Measurements from ENCODE around the gene TMEM184B.

The TMEM184B gene

GRCh38 chr22:38289583-38290082, 16.8 kb upstream of the TMEM184B start:
- peaks cover 11% of the 10 kb centered on the region for H3K4me1 ChIP-seq (ENCODE audit: control insufficient read depth, insufficient read depth, low read length)
- H3K27me3 ChIP-seq (ENCODE audit: control insufficient read depth, insufficient read depth, low read length): no peaks in the 10 kb centered on the region
- H3K36me3 ChIP-seq (ENCODE audit: control insufficient read depth, insufficient read depth, low read length): peaks cover 9% of the 10 kb centered on the region
- H3K4me3 ChIP-seq (ENCODE audit: low read length): no peak overlapping the region
- H3K9me3 ChIP-seq (ENCODE audit: control insufficient read depth, low read length): no peaks in the 10 kb centered on the region
- H3K9ac ChIP-seq (ENCODE audit: low read length): no peak overlapping the region

GRCh38 chr22:38286915-38287669, 14.3 kb upstream of the TMEM184B start:
- Histone ChIP-seq H3K36me3 (ENCODE audit: control insufficient read depth, insufficient read depth, low read length) (no peaks in the 10 kb centered on the region), H3K27me3 (ENCODE audit: control insufficient read depth, insufficient read depth, low read length) (no peaks in the 10 kb centered on the region), H3K9me3 (ENCODE audit: control insufficient read depth, low read length) (no peaks in the 10 kb centered on the region), H3K9ac (ENCODE audit: low read length) (no peak overlapping the region), H3K4me3 (ENCODE audit: low read length) (no peak overlapping the region), H3K4me1 (ENCODE audit: control insufficient read depth, insufficient read depth, low read length) (peaks cover 35% of the 10 kb centered on the region)

- no peaks in the 10 kb centered on the region for H3K27me3 ChIP-seq (ENCODE audit: control insufficient read depth, insufficient read depth, low read length)
- H3K4me1 ChIP-seq (ENCODE audit: control insufficient read depth, insufficient read depth, low read length): peaks cover 31% of the 10 kb centered on the region
- H3K4me3 ChIP-seq (ENCODE audit: low read length): no peak overlapping the region
- H3K9ac ChIP-seq (ENCODE audit: low read length): no peak overlapping the region
- H3K9me3 ChIP-seq (ENCODE audit: control insufficient read depth, low read length): no peaks in the 10 kb centered on the region
- no peaks in the 10 kb centered on the region for H3K36me3 ChIP-seq (ENCODE audit: control insufficient read depth, insufficient read depth, low read length)
These were observed 12.2 kb upstream of the TMEM184B start for GRCh38 chr22:38285018-38285417.

- Histone ChIP-seq H3K4me3 (ENCODE audit: low read length) (no peak overlapping the region), H3K4me1 (ENCODE audit: control insufficient read depth, insufficient read depth, low read length) (peaks cover 29% of the 10 kb centered on the region), H3K9me3 (ENCODE audit: control insufficient read depth, low read length) (no peaks in the 10 kb centered on the region), H3K36me3 (ENCODE audit: control insufficient read depth, insufficient read depth, low read length) (no peaks in the 10 kb centered on the region), H3K27me3 (ENCODE audit: control insufficient read depth, insufficient read depth, low read length) (no peaks in the 10 kb centered on the region), H3K9ac (ENCODE audit: low read length) (no peak overlapping the region)
These were observed 11.2 kb upstream of the TMEM184B start for GRCh38 chr22:38284042-38284402.

GRCh38 chr22:38282397-38282796, 9.6 kb upstream of the TMEM184B start:
- no peaks in the 10 kb centered on the region for H3K9me3 ChIP-seq (ENCODE audit: control insufficient read depth, low read length)
- no peak overlapping the region for H3K4me3 ChIP-seq (ENCODE audit: low read length)
- no peaks in the 10 kb centered on the region for H3K27me3 ChIP-seq (ENCODE audit: control insufficient read depth, insufficient read depth, low read length)
- no peak overlapping the region for H3K9ac ChIP-seq (ENCODE audit: low read length)
- peaks cover 29% of the 10 kb centered on the region for H3K4me1 ChIP-seq (ENCODE audit: control insufficient read depth, insufficient read depth, low read length)
- no peaks in the 10 kb centered on the region for H3K36me3 ChIP-seq (ENCODE audit: control insufficient read depth, insufficient read depth, low read length)

GRCh38 chr22:38276166-38276565, 3.4 kb upstream of the TMEM184B start:
- Histone ChIP-seq H3K27me3 (ENCODE audit: control insufficient read depth, insufficient read depth, low read length) (no peaks in the 10 kb centered on the region), H3K9ac (ENCODE audit: low read length) (no peak overlapping the region), H3K9me3 (ENCODE audit: control insufficient read depth, low read length) (no peaks in the 10 kb centered on the region), H3K4me3 (ENCODE audit: low read length) (no peak overlapping the region), H3K36me3 (ENCODE audit: control insufficient read depth, insufficient read depth, low read length) (no peaks in the 10 kb centered on the region), H3K4me1 (ENCODE audit: control insufficient read depth, insufficient read depth, low read length) (peaks cover 16% of the 10 kb centered on the region)

GRCh38 chr22:38273135-38273826, 471 bp upstream of the TMEM184B start:
- H3K27me3 ChIP-seq (ENCODE audit: control insufficient read depth, insufficient read depth, low read length): no peaks in the 10 kb centered on the region
- H3K4me3 ChIP-seq (ENCODE audit: low read length): peak overlapping the region; percentile 17
- no peaks in the 10 kb centered on the region for H3K9me3 ChIP-seq (ENCODE audit: control insufficient read depth, low read length)
- no peaks in the 10 kb centered on the region for H3K36me3 ChIP-seq (ENCODE audit: control insufficient read depth, insufficient read depth, low read length)
- peak overlapping the region; percentile 90 for H3K9ac ChIP-seq (ENCODE audit: low read length)
- H3K4me1 ChIP-seq (ENCODE audit: control insufficient read depth, insufficient read depth, low read length): peaks cover 28% of the 10 kb centered on the region

- Histone ChIP-seq H3K4me1 (ENCODE audit: control insufficient read depth, insufficient read depth, low read length) (peaks cover 30% of the 10 kb centered on the region), H3K4me3 (ENCODE audit: low read length) (peak overlapping the region; percentile 56), H3K27me3 (ENCODE audit: control insufficient read depth, insufficient read depth, low read length) (no peaks in the 10 kb centered on the region), H3K9me3 (ENCODE audit: control insufficient read depth, low read length) (no peaks in the 10 kb centered on the region), H3K9ac (ENCODE audit: low read length) (peak overlapping the region; percentile 90), H3K36me3 (ENCODE audit: control insufficient read depth, insufficient read depth, low read length) (no peaks in the 10 kb centered on the region)
These were observed 860 bp downstream of the TMEM184B start for GRCh38 chr22:38271927-38272372.

- H3K4me1 ChIP-seq (ENCODE audit: control insufficient read depth, insufficient read depth, low read length): peaks cover 39% of the 10 kb centered on the region
- no peak overlapping the region for H3K4me3 ChIP-seq (ENCODE audit: low read length)
- no peaks in the 10 kb centered on the region for H3K9me3 ChIP-seq (ENCODE audit: control insufficient read depth, low read length)
- no peak overlapping the region for H3K9ac ChIP-seq (ENCODE audit: low read length)
- H3K27me3 ChIP-seq (ENCODE audit: control insufficient read depth, insufficient read depth, low read length): no peaks in the 10 kb centered on the region
- H3K36me3 ChIP-seq (ENCODE audit: control insufficient read depth, insufficient read depth, low read length): no peaks in the 10 kb centered on the region
These were observed 1.7 kb downstream of the TMEM184B start for GRCh38 chr22:38271101-38271500.

- Histone ChIP-seq H3K36me3 (ENCODE audit: control insufficient read depth, insufficient read depth, low read length) (no peaks in the 10 kb centered on the region), H3K27me3 (ENCODE audit: control insufficient read depth, insufficient read depth, low read length) (no peaks in the 10 kb centered on the region), H3K4me3 (ENCODE audit: low read length) (no peak overlapping the region), H3K4me1 (ENCODE audit: control insufficient read depth, insufficient read depth, low read length) (peaks cover 45% of the 10 kb centered on the region), H3K9ac (ENCODE audit: low read length) (no peak overlapping the region), H3K9me3 (ENCODE audit: control insufficient read depth, low read length) (no peaks in the 10 kb centered on the region)
These were observed 2.5 kb downstream of the TMEM184B start for GRCh38 chr22:38270091-38270992.

- Histone ChIP-seq H3K4me3 (ENCODE audit: low read length) (no peak overlapping the region), H3K27me3 (ENCODE audit: control insufficient read depth, insufficient read depth, low read length) (no peaks in the 10 kb centered on the region), H3K9ac (ENCODE audit: low read length) (no peak overlapping the region), H3K9me3 (ENCODE audit: control insufficient read depth, low read length) (no peaks in the 10 kb centered on the region), H3K4me1 (ENCODE audit: control insufficient read depth, insufficient read depth, low read length) (peaks cover 45% of the 10 kb centered on the region), H3K36me3 (ENCODE audit: control insufficient read depth, insufficient read depth, low read length) (no peaks in the 10 kb centered on the region)
These were observed 3.3 kb downstream of the TMEM184B start for GRCh38 chr22:38269466-38269865.
